PFSK-1 (cell line): ENCODE measurements around the gene CLCN7.

ENCODE experiments used
- POLR2AphosphoS5 ChIP-seq: IDR thresholded peaks from 2 replicates; pipeline ENCODE4 v1.6.1; 2012; ENCODE audit warnings: low read depth, mild to moderate bottlenecking, control low read depth, low read length, moderate library complexity
- TF ChIP-seq, protein P1 (sequence below), 2 experiments: IDR thresholded peaks; 2 replicates each; pipeline versions ENCODE4 v1.6.1 to v1.8.0; 2011 to 2012; ENCODE audit warnings: low read depth in 2 of 2, low read length in 2 of 2, control low read depth in 1 of 2, inconsistent platforms in 1 of 2, mild to moderate bottlenecking in 1 of 2, moderate library complexity in 1 of 2; ENCODE audit not compliant: insufficient read depth in 1 of 2

- no peak for TF ChIP-seq POLR2AphosphoS5
- TF ChIP-seq, protein P1, sequence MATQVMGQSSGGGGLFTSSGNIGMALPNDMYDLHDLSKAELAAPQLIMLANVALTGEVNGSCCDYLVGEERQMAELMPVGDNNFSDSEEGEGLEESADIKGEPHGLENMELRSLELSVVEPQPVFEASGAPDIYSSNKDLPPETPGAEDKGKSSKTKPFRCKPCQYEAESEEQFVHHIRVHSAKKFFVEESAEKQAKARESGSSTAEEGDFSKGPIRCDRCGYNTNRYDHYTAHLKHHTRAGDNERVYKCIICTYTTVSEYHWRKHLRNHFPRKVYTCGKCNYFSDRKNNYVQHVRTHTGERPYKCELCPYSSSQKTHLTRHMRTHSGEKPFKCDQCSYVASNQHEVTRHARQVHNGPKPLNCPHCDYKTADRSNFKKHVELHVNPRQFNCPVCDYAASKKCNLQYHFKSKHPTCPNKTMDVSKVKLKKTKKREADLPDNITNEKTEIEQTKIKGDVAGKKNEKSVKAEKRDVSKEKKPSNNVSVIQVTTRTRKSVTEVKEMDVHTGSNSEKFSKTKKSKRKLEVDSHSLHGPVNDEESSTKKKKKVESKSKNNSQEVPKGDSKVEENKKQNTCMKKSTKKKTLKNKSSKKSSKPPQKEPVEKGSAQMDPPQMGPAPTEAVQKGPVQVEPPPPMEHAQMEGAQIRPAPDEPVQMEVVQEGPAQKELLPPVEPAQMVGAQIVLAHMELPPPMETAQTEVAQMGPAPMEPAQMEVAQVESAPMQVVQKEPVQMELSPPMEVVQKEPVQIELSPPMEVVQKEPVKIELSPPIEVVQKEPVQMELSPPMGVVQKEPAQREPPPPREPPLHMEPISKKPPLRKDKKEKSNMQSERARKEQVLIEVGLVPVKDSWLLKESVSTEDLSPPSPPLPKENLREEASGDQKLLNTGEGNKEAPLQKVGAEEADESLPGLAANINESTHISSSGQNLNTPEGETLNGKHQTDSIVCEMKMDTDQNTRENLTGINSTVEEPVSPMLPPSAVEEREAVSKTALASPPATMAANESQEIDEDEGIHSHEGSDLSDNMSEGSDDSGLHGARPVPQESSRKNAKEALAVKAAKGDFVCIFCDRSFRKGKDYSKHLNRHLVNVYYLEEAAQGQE (IDR thresholded peaks at IDR 0.05; ENCODE audit: insufficient read depth in 1 of 2, low read depth in 2 of 2, low read length in 2 of 2), result no peak
These were observed 36.4 kb downstream of the CLCN7 start for GRCh38 chr16:1438229-1439057.
